HuH-7.5 (cell line): Measurements from ENCODE around the gene KRT33A.

ENCODE experiments used
- DNase-seq: peaks from one replicate; pipeline ENCODE4 v3.0.0; 2011; ENCODE audit warnings: low spot score

Gene KRT33A

GRCh38 chr17:41329279-41329948, 21.2 kb downstream of the KRT33A start:
- peak; percentile 42 for DNase-seq

- DNase-seq = no peak
Measured at GRCh38 chr17:41328207-41328606, 22.4 kb downstream of the KRT33A start.

GRCh38 chr17:41327411-41328120, 23.1 kb downstream of the KRT33A start:
- DNase-seq = no peak

GRCh38 chr17:41326173-41327145, 24.2 kb downstream of the KRT33A start:
- DNase-seq = no peak

GRCh38 chr17:41325611-41326010, 25.0 kb downstream of the KRT33A start:
- no peak for DNase-seq

GRCh38 chr17:41325126-41325525, 25.5 kb downstream of the KRT33A start:
- no peak for DNase-seq

- DNase-seq = peak; percentile 23
Measured at GRCh38 chr17:41324180-41325075, 26.2 kb downstream of the KRT33A start.

GRCh38 chr17:41322903-41323895, 27.4 kb downstream of the KRT33A start:
- no peak for DNase-seq

- DNase-seq = no peak
Measured at GRCh38 chr17:41322094-41322902, 28.3 kb downstream of the KRT33A start.

- no peak for DNase-seq
Measured at GRCh38 chr17:41318231-41318630, 32.4 kb downstream of the KRT33A start.

- no peak for DNase-seq
Measured at GRCh38 chr17:41315814-41316445, 34.7 kb downstream of the KRT33A start.

GRCh38 chr17:41315204-41315794, 35.3 kb downstream of the KRT33A start, which contains the start of gene KRTAP17-1:
Gene KRTAP17-1 (minus strand): TSS chr17:41315710. CDS start chr17:41315650, 60 bp downstream.
- DNase-seq = no peak

- DNase-seq = no peak
Measured at GRCh38 chr17:41311111-41311510, 39.5 kb downstream of the KRT33A start.

- DNase-seq = no peak
Measured at GRCh38 chr17:41308918-41309359, 41.7 kb downstream of the KRT33A start, which contains the start of gene KRTAP16-1. Gene KRTAP16-1 (minus strand): TSS chr17:41309309. CDS start chr17:41309253, 56 bp downstream.

GRCh38 chr17:41308251-41308917, 42.2 kb downstream of the KRT33A start:
- DNase-seq = no peak

- no peak for DNase-seq
Measured at GRCh38 chr17:41307647-41308046, 43.0 kb downstream of the KRT33A start.

GRCh38 chr17:41304091-41304490, 46.5 kb downstream of the KRT33A start:
- DNase-seq = no peak

GRCh38 chr17:41302981-41303380, 47.6 kb downstream of the KRT33A start:
- DNase-seq = no peak
